Jurkat, Clone E6-1 (cell line): ENCODE data around the gene ADGRL1.

Experiments
- DNase-seq: peaks from one replicate; pipeline ENCODE4 v3.0.0-alpha.2; 2011; ENCODE audit warnings: low read depth, low spot score
- H3K4me3 ChIP-seq: 2 replicates; pipeline ENCODE4 v1.5.1; 2011; ENCODE audit warnings: mild to moderate bottlenecking, low read length, control low read depth, moderate library complexity

ADGRL1 gene

DNA sequence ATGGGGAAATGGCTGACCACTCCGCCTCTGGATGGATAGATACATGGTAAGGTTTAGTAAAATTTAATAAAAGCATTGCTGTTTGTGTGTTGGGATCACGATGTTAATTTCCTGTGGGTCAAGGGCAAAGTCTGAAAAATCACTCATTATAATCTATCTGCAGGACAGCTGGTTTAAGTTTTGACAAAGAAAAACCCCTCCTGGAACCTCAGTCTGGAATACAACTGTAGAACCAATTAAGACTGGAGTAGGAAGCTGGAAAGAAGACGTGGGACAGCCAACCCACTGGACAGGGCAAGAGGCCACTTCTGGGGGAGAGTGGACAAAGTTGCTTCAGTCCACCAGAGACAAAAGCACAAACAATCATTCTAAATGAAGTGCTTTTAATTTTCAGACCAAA is 86.8 kb downstream of the ADGRL1 start:
- DNase-seq: no peak
- H3K4me3 ChIP-seq: no peak overlapping the region

DNA sequence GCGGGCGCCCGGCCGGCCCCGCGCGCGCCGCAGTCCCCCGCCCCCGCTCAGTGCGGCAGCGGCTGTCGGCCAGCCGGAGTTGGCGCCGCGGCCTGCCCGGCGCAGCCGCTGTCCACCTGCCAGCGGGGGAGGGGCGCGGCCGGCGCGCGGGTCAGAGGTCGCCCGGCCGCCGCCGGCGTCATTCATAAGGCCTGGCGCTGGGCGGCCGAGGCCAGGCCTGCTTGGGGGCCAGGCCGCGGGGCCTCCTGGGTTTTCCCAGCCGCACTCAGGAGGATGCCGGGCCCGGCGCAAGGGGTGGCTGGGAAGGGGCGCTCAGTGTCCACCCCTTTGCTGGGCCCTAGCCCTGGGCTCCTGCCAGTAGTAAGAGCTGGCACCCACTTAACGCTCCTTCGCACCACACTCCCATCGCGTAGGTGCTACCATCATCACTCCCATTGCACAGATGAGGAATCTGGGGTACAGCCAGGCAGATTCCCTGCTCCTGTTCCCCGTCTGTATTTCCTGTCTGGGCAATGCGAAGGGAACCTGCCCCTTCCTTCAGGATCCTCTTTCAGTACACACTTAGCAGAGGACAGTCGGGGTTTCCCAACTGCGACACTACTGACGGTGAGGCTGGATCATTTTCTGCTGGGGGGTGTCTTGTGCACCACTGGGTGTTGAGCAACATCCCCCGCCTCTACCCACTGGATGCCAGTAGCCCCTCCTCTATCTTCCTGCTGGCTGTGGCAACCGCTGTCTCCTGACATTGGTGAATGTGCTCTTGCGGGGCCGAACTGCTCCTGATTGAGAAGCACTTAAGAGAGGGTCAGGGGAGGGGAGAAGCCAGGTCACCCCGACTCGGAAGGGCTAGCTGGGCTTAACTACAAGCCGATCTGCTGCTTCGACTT is 87.6 kb downstream of the ADGRL1 start:
- DNase-seq: peak; percentile 24
- peak overlapping the region; percentile 58 for H3K4me3 ChIP-seq

DNA sequence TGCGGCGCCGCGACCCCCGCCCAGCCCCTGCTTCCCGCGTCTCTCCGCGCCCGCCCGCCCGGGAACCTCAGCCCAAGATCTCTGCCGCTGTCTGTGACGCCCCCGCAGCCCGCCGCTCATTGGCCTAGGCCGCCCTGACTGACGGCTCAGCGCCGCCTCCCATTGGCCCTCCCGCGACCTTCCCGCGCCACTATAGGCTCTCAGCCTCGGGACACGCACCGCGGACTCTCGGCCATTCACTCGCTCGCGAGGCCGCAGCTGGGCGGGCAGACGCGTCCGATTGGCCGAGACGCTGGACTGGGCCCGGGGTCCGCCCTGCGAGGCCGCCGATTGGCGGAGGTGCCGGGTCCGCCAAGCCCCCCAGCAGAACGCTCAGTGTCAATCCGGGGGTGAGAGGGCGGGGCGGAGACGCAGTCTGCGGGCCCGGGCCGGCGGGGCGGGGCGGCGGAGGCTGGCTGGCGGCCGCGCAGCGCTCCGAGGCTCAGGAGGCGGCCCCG is 88.3 kb downstream of the ADGRL1 start, which contains the start of gene PRKACA:
TSS of gene PRKACA (minus strand) at position 95 of the 497 bp plus-strand sequence. CDS start 215 bp downstream, outside the sequence.
- H3K4me3 ChIP-seq: peak within 1 kb of the TSS; percentile 67
- peak; percentile 97 for DNase-seq

DNA sequence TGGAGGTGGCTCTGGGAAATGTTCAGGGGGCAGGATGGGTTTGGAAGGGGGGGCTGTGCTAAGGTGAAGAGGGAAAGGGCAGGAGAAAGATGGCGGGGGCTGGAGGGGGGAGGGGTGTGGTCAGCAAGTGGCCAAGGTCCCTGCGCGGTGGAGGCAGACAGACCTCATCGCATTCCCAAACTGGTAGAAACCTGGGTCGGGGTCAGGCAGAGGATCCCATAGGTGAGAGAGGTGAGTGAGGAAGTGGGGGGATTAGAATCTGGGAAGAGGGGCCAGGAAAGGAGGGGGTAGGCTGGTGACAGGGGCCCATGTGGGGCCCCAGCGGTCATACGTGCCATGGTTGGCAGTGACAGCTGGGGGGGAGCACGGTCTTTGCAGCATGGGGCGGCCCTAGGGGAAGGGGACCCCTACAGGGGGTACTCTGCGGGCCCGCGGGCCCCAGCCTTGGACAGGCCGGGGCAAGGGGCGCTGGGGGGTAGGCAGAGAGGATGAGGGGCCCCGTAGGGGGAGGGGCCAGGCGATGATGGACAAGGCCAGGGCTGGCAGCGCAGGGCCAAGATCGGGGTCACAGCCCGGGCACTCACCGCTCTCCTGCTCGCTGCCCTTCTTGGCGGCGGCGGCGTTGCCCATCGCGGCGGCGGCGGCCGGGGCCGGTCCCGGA is 88.9 kb downstream of the ADGRL1 start:
- H3K4me3 ChIP-seq: peak overlapping the region; percentile 67
- DNase-seq: no peak

DNA sequence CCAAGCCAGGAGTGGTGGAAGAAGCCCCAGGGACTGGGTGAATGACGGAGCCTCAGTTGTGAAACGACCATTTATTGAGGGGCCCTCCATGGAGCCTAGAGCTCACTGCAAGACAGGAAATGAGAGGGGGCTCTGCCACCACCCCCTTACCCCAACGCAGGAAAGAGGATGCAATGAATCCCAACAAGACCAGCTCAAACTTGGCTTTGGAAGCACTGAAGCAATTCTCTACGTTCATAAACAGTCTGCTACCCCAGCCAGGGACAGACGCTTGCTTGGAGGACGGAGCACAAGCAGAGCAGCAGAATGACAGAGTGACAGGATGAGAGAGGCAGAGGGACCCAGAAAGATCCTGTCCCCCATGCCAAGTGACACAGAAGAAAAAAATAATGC is 89.4 kb downstream of the ADGRL1 start:
- peak overlapping the region; percentile 67 for H3K4me3 ChIP-seq

DNA sequence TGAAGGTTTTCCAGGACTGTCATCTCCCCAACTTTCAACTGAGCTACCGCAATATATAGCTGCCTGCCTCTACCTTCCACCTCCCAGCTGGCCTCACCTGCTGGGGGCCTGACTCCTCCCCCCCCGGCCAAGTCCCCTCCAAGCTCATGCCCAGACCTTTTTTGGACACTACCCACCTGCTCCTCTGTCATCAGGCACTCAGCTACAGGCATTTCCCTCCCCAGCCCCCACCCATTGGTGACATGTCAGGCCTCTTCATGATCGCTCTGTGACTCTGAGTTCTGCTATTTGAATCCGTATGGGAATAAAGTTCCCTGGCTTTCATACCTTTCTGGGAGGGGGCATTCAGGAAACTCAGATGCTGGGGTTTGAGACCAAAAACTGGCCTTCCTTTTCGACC is 90.2 kb downstream of the ADGRL1 start:
- DNase-seq: no peak
- H3K4me3 ChIP-seq: no peak overlapping the region

More for the DNA sequence above, 89.4 kb downstream of the ADGRL1 start:
- DNase-seq: no peak

DNA sequence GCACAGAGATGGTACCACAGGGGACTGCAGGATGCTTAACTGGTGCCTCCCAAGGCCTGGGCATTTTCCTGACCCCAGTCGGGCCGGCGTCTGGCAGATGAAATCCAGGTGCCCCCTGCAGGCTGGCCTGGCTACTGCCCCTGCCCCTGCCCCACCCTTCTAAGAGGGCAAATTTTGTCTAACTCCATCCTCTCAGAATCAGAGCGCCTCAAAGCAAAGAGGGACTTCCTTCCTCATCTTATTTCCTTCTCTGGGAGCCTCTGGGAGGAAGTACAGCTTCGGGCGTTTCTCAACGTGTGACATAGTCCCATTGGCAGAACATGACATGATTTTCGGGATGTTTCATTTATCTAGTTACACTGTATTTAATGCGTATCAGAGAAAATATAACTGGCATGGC is 91.1 kb downstream of the ADGRL1 start:
- no peak for DNase-seq
- H3K4me3 ChIP-seq: no peak overlapping the region

DNA sequence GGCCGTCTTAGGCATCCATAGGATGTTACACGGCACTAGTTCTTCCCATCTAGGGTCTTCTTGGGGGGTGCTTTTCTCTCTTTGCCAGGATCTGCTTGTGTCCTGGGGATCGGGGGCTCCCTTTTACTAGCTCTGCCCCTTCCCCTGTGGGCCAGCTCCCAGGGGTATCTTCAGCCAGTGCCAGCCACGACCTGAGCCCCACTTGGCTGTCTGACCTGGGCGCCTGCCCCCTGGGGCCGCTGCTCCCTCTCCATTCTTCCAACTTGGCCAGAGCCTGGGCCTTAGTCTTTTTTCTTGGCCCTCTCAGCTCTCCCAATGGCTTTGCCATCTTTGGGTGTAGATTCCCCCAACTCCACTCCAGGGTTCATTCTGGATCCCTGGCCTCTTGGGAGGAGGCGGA is 91.5 kb downstream of the ADGRL1 start:
- H3K4me3 ChIP-seq: no peak overlapping the region
- DNase-seq: no peak

DNA sequence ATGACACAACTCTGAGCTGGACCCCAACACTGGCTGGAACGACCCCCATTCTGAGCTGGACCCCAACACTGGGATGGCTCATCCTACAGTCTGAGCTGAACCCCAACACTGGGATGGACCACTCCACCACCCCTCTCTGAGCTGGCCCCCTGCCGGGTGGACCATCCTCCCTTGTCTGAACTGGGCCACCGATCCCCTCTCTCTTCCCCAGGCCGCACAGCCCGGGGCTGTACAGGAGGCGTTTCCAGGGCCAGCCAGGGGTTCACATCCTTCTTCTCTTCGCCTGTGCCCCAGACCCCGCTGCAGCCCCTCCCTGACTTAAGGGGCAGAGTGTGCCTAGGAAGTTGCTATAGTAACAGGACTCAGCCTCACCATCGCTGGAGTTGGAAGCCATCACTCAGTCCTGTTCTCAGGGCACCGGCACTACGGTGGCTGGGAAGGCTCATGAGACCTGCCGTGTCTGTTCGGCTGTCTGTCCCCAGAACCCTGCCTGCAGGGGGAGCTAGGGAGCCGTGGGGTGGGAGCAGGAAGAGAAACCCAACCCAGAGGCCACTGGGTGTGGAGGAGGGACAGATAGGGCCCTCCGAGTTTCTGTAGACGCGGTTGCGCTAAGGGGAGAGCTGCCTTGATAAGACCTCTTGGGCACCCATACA is 92.1 kb downstream of the ADGRL1 start:
- H3K4me3 ChIP-seq: peak overlapping the region; percentile 6
- peak; percentile 49 for DNase-seq

DNA sequence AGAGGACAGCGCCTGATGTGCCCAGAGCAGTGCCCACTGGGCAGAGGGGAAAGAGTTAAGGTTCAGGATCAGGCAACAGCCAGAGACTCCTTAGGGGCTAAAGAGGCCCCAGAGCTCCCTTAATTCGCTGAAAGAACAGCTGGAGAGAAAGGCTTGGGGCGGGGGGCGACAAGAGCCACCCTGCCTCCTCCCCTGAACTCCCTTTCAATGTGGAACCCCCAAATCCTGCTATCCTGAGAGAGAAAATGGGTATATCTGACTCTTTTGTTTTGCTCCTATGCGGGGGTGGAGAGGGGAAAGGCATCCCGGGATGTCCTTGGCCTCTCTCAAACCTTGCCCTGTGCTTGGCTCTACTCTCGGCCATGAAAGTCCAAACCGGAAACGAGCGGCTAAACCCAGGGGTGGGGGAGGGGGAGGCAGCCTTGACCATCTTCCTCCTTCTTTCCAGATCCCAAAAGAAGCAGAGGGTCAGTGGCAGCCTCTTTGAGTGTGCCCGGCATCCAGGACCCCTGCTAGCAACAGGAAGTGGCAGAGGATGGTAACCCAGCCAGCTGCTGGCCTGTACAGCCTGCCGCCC is 93.1 kb downstream of the ADGRL1 start:
- no peak overlapping the region for H3K4me3 ChIP-seq
- DNase-seq: no peak

DNA sequence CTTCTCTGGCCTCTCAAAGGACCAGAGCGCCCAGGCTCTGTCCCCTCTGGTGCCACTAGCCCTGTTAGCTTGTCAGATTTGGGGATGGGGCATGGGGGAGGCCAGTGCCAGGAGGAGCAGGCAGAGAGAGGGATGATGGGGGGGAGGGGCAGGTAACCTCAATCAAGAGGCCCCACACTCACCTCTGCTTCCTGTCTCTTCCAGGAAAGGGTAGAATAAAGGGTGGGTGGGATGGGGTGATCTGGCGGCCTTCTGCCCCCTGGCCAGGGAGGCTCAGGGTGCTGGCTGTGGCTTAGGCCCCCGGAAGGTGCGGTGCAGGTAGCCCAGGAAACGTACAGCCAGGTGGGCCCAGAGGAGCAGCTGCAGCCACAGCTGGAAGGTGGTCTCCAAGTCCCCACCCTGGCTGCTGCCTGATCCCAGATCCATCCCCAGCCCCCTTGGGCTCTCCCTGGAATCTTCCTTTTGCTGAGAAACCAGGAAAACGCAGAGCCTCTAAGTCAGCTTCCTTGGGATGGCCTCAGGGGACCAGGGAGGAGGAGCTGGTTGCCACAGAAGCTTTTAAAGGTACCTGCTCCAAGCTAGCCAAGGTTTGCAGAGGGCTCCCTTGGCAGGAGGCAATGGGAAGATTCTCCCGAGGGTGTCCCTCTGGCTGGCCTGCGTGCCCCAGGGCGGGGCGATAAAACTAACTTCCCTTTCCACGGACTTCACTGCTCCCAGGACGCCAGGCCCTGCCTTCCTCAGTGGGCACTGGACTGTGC is 93.7 kb downstream of the ADGRL1 start:
- no peak overlapping the region for H3K4me3 ChIP-seq
- DNase-seq: no peak

DNA sequence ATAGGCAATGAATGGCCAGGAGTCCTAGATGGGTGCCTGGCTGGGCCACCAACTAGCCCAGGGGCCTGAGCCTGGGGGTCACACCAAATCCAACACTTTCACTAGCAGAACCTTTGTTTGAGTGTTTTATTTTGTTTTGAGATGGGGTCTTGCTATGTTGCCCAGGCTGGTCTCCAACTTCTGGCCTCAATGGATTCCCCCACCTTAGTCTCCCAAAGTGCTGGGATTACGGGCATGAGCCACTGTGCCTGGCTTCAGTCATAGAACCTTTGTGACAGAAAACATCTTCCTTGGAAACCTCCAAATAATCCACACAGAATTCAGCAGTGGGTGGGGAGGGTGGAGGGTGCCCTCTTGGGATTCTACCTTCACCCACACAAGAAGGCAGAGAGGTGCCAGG is 94.5 kb downstream of the ADGRL1 start:
- DNase-seq: no peak
- H3K4me3 ChIP-seq: no peak overlapping the region

DNA sequence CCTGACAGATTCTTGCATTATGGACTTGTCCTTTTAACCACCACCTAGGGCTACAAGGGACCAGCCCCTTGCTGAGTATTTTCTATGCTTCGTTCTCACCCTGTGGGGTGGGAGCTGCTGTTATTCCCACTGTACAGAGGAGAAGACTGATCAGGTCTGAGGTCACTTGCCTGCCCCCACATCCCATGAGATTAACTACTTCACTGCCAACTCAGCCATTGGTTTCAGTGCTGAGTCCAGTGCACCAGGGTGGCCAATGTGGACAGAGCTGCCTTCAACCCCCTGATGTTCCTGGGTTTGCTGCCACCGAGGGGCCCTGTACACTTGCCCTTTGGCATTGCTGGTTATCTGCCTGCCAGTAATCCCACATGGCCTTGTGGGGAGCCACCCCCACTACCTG is 95.3 kb downstream of the ADGRL1 start:
- H3K4me3 ChIP-seq: no peak overlapping the region
- no peak for DNase-seq

DNA sequence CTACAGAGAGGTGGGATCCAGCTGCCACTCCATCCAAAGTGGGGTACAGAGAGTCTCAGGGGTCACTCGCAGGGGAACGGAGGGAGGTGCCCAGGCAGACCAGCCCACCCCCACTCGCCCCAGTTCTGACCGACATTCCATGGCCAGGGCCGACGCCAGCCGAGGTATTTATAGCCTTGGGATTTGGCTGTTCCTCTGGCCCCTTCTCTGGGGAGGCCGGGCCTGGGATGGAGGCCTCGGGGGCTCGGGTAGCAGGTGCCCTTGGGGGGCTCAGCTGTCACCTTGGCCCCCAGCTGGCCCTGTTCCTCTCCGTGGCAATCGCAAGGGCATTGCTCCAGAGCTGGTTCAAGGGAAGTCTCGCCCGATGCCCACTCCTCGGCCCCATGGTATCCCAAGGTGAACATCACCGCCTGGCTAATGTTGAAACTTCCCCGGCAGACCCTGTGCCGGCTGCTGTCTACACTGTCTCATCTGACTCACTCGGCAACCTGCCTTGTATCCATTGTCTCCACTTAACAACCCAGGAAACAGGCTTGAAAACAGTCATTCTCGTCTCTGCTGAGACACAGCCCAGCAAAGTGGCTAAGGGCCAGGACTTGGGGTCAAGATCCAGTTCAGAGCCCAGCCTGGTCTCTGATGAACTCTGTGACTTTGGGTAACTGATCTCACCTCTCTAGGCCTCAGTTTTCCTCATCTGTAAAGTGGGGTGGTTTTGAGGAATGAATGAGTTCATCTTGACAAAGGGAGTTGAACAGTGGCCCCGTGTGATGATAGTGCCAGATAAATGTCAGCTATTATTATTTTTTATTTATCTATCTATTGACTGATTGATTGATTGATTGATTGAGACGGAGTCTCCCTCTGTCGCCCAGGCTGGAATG is 98.1 kb downstream of the ADGRL1 start:
- H3K4me3 ChIP-seq: no peak overlapping the region
- DNase-seq: no peak

DNA sequence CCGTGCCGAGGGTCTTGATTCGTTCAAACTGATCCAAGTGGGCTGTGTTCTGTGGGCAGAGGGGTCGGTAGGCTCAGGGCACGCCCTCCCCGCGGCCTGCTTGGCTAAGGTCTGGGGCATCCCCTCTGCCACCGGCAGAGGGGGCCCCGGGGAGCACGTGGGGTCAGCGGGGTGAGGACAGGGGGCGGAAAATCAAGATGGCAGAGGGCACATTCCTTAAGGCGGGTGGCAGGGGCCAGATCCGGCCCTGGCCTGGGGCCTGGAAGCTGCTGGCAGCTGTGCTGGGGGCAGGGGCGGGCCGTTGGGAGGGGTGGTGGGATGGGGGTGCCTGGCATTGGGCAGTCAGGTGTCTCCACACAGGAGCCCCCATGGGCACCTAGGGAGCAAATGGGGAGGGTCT is 99.1 kb downstream of the ADGRL1 start:
- no peak for DNase-seq
- H3K4me3 ChIP-seq: no peak overlapping the region

DNA sequence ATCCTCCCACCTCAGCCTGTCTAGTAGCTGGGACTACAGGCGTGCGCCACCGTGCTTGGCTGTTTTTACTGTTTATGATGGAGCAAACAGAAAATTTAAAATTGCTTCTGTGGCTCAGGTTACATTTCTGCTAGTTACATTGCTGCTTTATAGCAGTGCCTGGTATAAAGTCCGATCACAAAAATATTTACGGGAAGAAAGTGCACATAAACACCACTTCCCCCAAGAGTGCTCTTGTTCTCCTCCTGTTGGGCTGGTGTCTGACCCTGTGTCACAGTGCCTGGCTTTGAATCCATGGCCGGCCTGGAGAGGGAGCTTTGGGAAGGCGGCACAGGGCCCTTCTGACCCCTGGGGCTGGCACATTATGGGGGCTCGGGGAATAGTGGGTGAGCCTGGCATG is 100.3 kb downstream of the ADGRL1 start:
- DNase-seq: no peak
- H3K4me3 ChIP-seq: no peak overlapping the region

DNA sequence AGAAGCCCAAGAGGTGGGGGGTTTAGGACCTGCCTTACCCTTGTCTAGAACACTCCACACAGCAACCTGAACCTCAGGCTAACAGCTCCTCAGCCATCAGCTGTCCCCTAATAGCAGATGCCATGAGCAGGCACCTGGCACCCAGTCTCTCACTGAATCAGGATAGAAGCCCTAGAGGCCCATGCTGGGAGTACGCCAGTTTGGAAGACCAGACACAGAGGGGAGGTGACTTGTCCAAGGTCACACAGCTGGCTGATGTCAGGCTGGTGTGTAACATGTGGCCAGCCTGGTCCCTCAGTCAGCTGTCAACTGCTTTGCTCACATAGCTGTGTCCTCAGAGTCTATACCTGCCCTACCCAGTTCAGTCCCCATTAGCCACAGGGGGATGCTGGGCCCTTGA is 102.7 kb downstream of the ADGRL1 start:
- no peak overlapping the region for H3K4me3 ChIP-seq
- no peak for DNase-seq

DNA sequence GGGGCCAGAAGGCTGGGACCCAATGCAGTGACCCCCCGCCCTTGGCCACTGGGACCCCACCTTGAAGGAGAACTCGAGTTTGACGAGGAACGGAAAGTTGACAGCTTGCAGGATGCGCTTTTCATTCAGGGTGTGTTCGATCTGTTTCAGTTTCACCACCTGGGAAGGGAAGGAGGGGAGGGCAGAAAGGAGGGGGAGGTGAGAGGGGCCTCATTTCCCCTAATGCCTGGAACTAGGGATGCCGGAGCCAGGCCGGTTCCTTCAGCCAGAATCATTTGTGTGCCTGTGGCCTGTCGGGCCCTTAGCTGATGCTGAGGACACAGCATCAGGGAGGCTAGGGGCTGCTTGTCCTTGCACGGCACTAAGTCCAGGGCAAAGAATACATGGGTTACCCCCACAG is 103.2 kb downstream of the ADGRL1 start:
- H3K4me3 ChIP-seq: no peak overlapping the region
- no peak for DNase-seq
